Neural progenitor cell (in vitro differentiated cells): ENCODE data around the gene TXNDC9.

Source experiments
- EZH2 ChIP-seq: fragments of 200-600 bp; sonication (generic); IDR thresholded peaks from 2 replicates; pipeline ENCODE4 v1.6.1; 2017; ENCODE audit warnings: antibody characterized with exemption, mild to moderate bottlenecking, moderate library complexity
- EZH2phosphoT487 ChIP-seq: fragments of 200-600 bp; sonication (generic); IDR thresholded peaks from 2 replicates; pipeline ENCODE4 v1.6.1; 2017; ENCODE audit warnings: antibody characterized with exemption

GRCh38 chr2:99317161-99317872, 18.8 kb downstream of the TXNDC9 start:
- TF ChIP-seq EZH2phosphoT487 (no peak), EZH2 (no peak)
